Right lobe of liver (tissue), 4 donors: ENCODE results near the gene ZNF556.

Experiments
- CTCF ChIP-seq, 4 donors: fragments of 200-600 bp in 3 of 4; fragments of 450-650 bp in 1 of 4; IDR thresholded peaks; one replicate each; pipeline versions ENCODE4 v1.5.1 to v1.8.0; 2016 to 2022; ENCODE audit warnings: antibody characterized with exemption in 4 of 4, mild to moderate bottlenecking in 2 of 4
- POLR2A ChIP-seq: fragments of 450-650 bp; IDR thresholded peaks from one replicate; pipeline ENCODE4 v1.6.1; 2017; ENCODE audit warnings: antibody characterized with exemption, mild to moderate bottlenecking
- donor health status: DM: no; HTN: no; CAD: no.
- donor health status: DM: no; HTN: no; CAD: no.
- donor health status: DM: no; HTN: yes; CAD: no.

- TF ChIP-seq POLR2A = no peak
- no peak for TF ChIP-seq CTCF (IDR thresholded peaks at IDR 0.05)
These were observed 32.8 kb upstream of the ZNF556 start for GRCh38 chr19:2834294-2834871.
